Measurements from ENCODE around the gene ATP8B1. TPM values are rescaled to one million over a fixed set of nuclear protein-coding genes. Genes with fewer than 3 reads are reported as not detected.

ATP8B1 gene
- total and polyA plus RNA-seq, 9 of the 15 experiments (the other 6 are each of a cell fraction or from before 2014, with no cell fraction given) = 0.01 to 0.22 (median 0.03) TPM; not detected in 3

DNA sequence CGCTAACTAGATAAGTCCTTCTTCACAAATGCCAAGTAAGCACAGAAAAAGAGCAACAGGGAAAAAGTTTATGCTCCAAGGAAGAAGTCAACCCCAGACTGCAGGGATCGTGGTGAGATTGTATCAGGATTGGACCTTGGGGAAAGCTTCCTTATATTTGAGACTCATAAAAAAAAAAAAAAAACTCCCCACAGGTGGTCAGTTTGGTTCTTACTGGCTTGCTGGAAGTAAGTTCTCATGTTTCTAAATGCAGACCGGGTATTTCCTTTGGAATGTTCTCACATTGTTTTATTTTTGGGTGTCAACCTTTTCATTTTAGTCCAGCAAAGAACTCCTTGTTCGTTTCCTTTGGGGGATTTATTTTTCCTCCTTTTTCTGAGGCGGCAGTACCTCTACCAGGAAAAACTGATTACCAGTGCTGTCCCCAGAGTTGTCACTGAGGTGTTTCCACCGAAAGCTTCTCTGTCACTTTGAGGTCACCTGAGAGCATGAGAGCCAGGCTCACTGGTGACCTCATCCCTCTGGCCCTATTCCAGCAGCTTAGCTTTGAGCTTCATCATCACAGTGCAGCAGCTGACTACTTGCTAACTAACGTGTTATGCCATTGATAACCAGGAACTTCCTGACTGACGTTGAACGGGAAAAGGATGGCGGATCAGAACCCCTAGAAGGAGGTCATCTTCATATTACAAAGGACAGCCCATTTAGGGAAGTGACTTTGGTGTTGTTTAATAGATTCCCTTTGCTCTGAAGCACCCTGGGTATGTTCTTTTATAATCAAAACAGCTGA is 16.8 kb upstream of the ATP8B1 start (continued):
- TF ChIP-seq EZH2 (IDR thresholded peaks at IDR 0.05; ENCODE audit: borderline replicate concordance, low read depth, low read length) (no peak), PHF21A (IDR thresholded peaks at IDR 0.05; ENCODE audit: borderline replicate concordance, low read depth) (no peak), GTF2A2 (tag; IDR thresholded peaks at IDR 0.05) (no peak), BHLHE40 (IDR thresholded peaks at IDR 0.05; ENCODE audit: low read length) (peak; percentile 83), POLR3G (IDR thresholded peaks at IDR 0.05; ENCODE audit: extremely low read depth, insufficient read length, insufficient replicate concordance) (no peak), RBM25 (IDR thresholded peaks at IDR 0.05; ENCODE audit: low read depth, low read length, severe bottlenecking) (no peak), PTBP1 (IDR thresholded peaks at IDR 0.05; ENCODE audit: low read depth, low read length) (no peak), RHOXF2B (CRISPR knock-in tag; conservative IDR thresholded peaks at IDR 0.05) (no peak), ZNF121 (CRISPR knock-in tag; conservative IDR thresholded peaks at IDR 0.05) (no peak), POLR2B (IDR thresholded peaks at IDR 0.05; ENCODE audit: low read depth, partially characterized antibody) (no peak), IFI16 (CRISPR knock-in tag; IDR thresholded peaks at IDR 0.05) (no peak), ZNF586 (CRISPR knock-in tag; conservative IDR thresholded peaks at IDR 0.05) (no peak), RCOR1 (IDR thresholded peaks at IDR 0.05; ENCODE audit: borderline replicate concordance in 1 of 2, low read depth in 2 of 2, low read length in 2 of 2) (peak in 1 of 2 experiments; percentile 53; a peak in 1 of 4 replicates), MAFK (IDR thresholded peaks at IDR 0.05; ENCODE audit: low read length) (no peak), TCF7L2 (IDR thresholded peaks at IDR 0.05; ENCODE audit: low read depth, low read length) (no peak), SIN3B (IDR thresholded peaks at IDR 0.05; ENCODE audit: low read depth) (no peak), ASH1L (IDR thresholded peaks at IDR 0.05; ENCODE audit: borderline replicate concordance, low read depth, partially characterized antibody) (no peak), RFX1 (IDR thresholded peaks at IDR 0.05) (no peak)
- TF ChIP-seq, protein P1, sequence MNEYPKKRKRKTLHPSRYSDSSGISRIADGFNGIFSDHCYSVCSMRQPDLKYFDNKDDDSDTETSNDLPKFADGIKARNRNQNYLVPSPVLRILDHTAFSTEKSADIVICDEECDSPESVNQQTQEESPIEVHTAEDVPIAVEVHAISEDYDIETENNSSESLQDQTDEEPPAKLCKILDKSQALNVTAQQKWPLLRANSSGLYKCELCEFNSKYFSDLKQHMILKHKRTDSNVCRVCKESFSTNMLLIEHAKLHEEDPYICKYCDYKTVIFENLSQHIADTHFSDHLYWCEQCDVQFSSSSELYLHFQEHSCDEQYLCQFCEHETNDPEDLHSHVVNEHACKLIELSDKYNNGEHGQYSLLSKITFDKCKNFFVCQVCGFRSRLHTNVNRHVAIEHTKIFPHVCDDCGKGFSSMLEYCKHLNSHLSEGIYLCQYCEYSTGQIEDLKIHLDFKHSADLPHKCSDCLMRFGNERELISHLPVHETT (CRISPR knock-in tag; conservative IDR thresholded peaks at IDR 0.05 in 1 of 2, IDR thresholded peaks at IDR 0.05 in 1 of 2) = 0 out of 4 replicates have a peak, but pooled peaks of 1 of the 2 experiments have one; percentile 24
- TF ChIP-seq, protein P2, sequence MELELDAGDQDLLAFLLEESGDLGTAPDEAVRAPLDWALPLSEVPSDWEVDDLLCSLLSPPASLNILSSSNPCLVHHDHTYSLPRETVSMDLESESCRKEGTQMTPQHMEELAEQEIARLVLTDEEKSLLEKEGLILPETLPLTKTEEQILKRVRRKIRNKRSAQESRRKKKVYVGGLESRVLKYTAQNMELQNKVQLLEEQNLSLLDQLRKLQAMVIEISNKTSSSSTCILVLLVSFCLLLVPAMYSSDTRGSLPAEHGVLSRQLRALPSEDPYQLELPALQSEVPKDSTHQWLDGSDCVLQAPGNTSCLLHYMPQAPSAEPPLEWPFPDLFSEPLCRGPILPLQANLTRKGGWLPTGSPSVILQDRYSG (tag; conservative IDR thresholded peaks at IDR 0.05; ENCODE audit: low read depth) = 0 out of 2 replicates have a peak, but pooled peaks have one; percentile 13
- TF ChIP-seq, protein P3, sequence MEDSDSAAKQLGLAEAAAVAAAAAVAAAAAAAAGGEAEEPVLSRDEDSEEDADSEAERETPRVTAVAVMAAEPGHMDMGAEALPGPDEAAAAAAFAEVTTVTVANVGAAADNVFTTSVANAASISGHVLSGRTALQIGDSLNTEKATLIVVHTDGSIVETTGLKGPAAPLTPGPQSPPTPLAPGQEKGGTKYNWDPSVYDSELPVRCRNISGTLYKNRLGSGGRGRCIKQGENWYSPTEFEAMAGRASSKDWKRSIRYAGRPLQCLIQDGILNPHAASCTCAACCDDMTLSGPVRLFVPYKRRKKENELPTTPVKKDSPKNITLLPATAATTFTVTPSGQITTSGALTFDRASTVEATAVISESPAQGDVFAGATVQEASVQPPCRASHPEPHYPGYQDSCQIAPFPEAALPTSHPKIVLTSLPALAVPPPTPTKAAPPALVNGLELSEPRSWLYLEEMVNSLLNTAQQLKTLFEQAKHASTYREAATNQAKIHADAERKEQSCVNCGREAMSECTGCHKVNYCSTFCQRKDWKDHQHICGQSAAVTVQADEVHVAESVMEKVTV (CRISPR knock-in tag; IDR thresholded peaks at IDR 0.05) = no peak
- TF ChIP-seq, protein P4, sequence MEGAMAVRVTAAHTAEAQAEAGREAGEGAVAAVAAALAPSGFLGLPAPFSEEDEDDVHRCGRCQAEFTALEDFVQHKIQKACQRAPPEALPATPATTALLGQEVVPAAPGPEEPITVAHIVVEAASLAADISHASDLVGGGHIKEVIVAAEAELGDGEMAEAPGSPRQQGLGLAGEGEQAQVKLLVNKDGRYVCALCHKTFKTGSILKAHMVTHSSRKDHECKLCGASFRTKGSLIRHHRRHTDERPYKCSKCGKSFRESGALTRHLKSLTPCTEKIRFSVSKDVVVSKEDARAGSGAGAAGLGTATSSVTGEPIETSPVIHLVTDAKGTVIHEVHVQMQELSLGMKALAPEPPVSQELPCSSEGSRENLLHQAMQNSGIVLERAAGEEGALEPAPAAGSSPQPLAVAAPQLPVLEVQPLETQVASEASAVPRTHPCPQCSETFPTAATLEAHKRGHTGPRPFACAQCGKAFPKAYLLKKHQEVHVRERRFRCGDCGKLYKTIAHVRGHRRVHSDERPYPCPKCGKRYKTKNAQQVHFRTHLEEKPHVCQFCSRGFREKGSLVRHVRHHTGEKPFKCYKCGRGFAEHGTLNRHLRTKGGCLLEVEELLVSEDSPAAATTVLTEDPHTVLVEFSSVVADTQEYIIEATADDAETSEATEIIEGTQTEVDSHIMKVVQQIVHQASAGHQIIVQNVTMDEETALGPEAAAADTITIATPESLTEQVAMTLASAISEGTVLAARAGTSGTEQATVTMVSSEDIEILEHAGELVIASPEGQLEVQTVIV (CRISPR knock-in tag; IDR thresholded peaks at IDR 0.05; ENCODE audit: borderline replicate concordance) = no peak
